ENCODE data around the gene TRAPPC10. TPM values are rescaled to one million over a fixed set of nuclear protein-coding genes. Genes with fewer than 3 reads are reported as not detected.

TRAPPC10 gene
- total and polyA plus RNA-seq, 10 of the 15 experiments (the other 5 are each of a cell fraction or from before 2014, with no cell fraction given) = 1.1 to 39.6 (median 28.2) TPM

DNA sequence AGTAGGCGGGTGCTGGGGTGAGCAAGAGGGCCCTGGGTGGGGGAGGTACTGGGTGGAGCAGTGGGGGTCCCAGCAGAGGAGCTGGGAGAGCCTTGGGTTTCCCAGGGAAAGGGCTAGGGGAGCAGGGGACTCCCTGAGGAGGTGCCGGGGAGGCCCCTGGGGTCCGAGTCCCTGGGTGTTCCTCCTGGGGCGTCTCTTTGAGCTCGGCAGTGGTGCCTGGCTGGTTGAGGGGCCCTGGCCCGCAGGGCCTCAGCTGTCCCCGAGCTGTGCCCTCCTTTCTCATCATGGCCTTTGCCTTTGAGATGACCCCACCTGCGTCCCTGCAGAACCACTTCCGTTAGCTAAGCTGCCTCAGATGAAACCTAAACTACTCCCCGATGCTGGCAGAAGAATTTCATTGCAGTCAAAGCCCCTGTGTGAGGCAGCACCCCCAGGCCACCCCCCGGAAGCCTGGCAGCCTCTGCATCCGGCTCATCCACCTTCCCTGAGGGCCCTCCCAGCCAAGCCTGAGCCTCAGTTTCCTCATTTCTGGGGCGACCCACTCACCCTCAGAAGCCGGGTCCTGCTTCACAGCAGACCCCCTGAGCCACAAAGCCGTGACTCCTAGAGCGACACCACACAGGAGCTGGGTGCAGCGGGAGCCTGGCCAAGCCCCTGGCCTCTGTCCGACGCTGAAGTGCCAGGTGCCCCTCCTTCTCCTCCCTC lies 43.5 kb upstream of the TRAPPC10 start (continued):
- TF ChIP-seq, protein P1, sequence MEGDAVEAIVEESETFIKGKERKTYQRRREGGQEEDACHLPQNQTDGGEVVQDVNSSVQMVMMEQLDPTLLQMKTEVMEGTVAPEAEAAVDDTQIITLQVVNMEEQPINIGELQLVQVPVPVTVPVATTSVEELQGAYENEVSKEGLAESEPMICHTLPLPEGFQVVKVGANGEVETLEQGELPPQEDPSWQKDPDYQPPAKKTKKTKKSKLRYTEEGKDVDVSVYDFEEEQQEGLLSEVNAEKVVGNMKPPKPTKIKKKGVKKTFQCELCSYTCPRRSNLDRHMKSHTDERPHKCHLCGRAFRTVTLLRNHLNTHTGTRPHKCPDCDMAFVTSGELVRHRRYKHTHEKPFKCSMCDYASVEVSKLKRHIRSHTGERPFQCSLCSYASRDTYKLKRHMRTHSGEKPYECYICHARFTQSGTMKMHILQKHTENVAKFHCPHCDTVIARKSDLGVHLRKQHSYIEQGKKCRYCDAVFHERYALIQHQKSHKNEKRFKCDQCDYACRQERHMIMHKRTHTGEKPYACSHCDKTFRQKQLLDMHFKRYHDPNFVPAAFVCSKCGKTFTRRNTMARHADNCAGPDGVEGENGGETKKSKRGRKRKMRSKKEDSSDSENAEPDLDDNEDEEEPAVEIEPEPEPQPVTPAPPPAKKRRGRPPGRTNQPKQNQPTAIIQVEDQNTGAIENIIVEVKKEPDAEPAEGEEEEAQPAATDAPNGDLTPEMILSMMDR (IDR thresholded peaks at IDR 0.05 in 2 of 3, conservative IDR thresholded peaks at IDR 0.05 in 1 of 3; ENCODE audit: control insufficient read depth in 2 of 3, extremely low read depth in 1 of 3, insufficient read depth in 1 of 3, low read depth in 3 of 3, low read length in 3 of 3) = no peak
- TF ChIP-seq RAD21 (IDR thresholded peaks at IDR 0.05; ENCODE audit: insufficient read depth, low read depth, low read length) (no peak), NR2C1 (IDR thresholded peaks at IDR 0.05) (no peak), HDAC6 (IDR thresholded peaks at IDR 0.05; ENCODE audit: unreplicated experiment) (no peak), TBL1XR1 (IDR thresholded peaks at IDR 0.05; ENCODE audit: low read depth, low read length) (no peak), CHD4 (IDR thresholded peaks at IDR 0.05) (no peak), GATAD2B (conservative IDR thresholded peaks at IDR 0.05; ENCODE audit: low read depth) (no peak), CBX5 (IDR thresholded peaks at IDR 0.05; ENCODE audit: low read depth) (no peak)
- TF ChIP-seq, protein P2, sequence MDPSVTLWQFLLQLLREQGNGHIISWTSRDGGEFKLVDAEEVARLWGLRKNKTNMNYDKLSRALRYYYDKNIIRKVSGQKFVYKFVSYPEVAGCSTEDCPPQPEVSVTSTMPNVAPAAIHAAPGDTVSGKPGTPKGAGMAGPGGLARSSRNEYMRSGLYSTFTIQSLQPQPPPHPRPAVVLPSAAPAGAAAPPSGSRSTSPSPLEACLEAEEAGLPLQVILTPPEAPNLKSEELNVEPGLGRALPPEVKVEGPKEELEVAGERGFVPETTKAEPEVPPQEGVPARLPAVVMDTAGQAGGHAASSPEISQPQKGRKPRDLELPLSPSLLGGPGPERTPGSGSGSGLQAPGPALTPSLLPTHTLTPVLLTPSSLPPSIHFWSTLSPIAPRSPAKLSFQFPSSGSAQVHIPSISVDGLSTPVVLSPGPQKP (IDR thresholded peaks at IDR 0.05; ENCODE audit: low read depth, low read length) = no peak

DNA sequence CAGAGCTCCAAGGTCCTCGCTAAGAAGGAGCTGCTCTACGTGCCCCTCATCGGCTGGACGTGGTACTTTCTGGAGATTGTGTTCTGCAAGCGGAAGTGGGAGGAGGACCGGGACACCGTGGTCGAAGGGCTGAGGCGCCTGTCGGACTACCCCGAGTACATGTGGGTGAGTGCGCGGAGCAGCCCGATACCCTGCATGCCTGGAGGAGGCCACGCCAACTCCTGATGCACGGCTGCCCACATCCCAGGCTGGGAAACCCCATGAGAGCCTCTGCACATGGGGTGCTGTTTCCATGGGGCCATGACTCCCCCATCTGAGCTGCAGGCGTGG lies 43.0 kb upstream of the TRAPPC10 start:
- ATAC-seq (no peak), FAIRE-seq (no peak), DNase-seq (ENCODE audit: low read depth, low spot score) (no peak)
- Histone ChIP-seq H3K4me3 (no peak overlapping the region), H3K79me2 (ENCODE audit: control insufficient read depth, insufficient read depth, low read length) (no peaks in the 10 kb centered on the region), H3K27ac (ENCODE audit: control insufficient read depth, insufficient read depth) (no peak overlapping the region), H2AFZ (ENCODE audit: control insufficient read depth, low read depth, low read length) (no peak overlapping the region), H3K27me3 (replicated peaks in 1 of 2; ENCODE audit: control insufficient read depth in 2 of 2, insufficient read depth in 2 of 2, low read length in 1 of 2) (no peaks in the 10 kb centered on the region), H4K20me1 (ENCODE audit: control insufficient read depth, insufficient read depth) (no peaks in the 10 kb centered on the region), H3K4me2 (ENCODE audit: control insufficient read depth, insufficient read depth) (no peak overlapping the region), H3K4me1 (ENCODE audit: control insufficient read depth, insufficient read depth, low read length) (no peaks in the 10 kb centered on the region), H3K9me3 (replicated peaks; ENCODE audit: control insufficient read depth, insufficient read depth, low read length) (no peaks in the 10 kb centered on the region), H3K36me3 (ENCODE audit: control insufficient read depth in 2 of 2, insufficient read depth in 2 of 2, low read length in 1 of 2) (peaks cover 18 to 27% of the 10 kb centered on the region in 2 experiments), H3K9ac (ENCODE audit: control insufficient read depth, insufficient read depth, low read length) (no peak overlapping the region)
- WGBS (ENCODE audit: insufficient coverage, insufficient replicate concordance, low lambda C conversion rate, missing lambda C conversion rate) = 97% methylated on average over 17 of the region's 17 CpGs
- POLR2A ChIA-PET = no interaction called here
- RAD21 ChIA-PET (ENCODE audit: unreplicated experiment) = no interaction called here
- CTCF ChIA-PET = no interaction called here
- in situ Hi-C loops (cut with MboI) = no loop called here
- SMC1A ChIA-PET (ENCODE audit: uncharacterized antibody, unreplicated experiment) = no interaction called here
- BruUV-seq (replicated peaks) = no TSS peak
- intact Hi-C loops (cut with micrococcal nuclease; ENCODE audit: unreplicated experiment) = no loop called here
- TF ChIP-seq HCFC1 (IDR thresholded peaks at IDR 0.05; ENCODE audit: low read length) = no peak
- TF ChIP-seq JUNB (IDR thresholded peaks at IDR 0.05) = no peak
- TF ChIP-seq HDAC6 (IDR thresholded peaks at IDR 0.05; ENCODE audit: unreplicated experiment) = no peak
- TF ChIP-seq ZNF217 (IDR thresholded peaks at IDR 0.05) = no peak
- TF ChIP-seq MTA3 (IDR thresholded peaks at IDR 0.05; ENCODE audit: borderline replicate concordance, low read length) = no peak
- no peak for TF ChIP-seq RAD51 (IDR thresholded peaks at IDR 0.05)
- TF ChIP-seq YY1 (IDR thresholded peaks at IDR 0.05; ENCODE audit: low read depth, low read length) = no peak
- no peak for TF ChIP-seq POLR2AphosphoS2 (IDR thresholded peaks at IDR 0.05; ENCODE audit: low read depth, low read length)
- TF ChIP-seq EP300 (IDR thresholded peaks at IDR 0.05; ENCODE audit: borderline replicate concordance in 1 of 2, control insufficient read depth in 1 of 2, low read depth in 2 of 2, low read length in 2 of 2) = no peak

Measured in GM12878 (cell line).